ENCODE measurements around the gene ECSCR. TPM values are rescaled to one million over a fixed set of nuclear protein-coding genes. Genes with fewer than 3 reads are reported as not detected.

ECSCR gene
- polyA plus RNA-seq, 1 donor from 2014 or later = not detected

GRCh38 chr5:139406963-139407362 is 55.6 kb downstream of the ECSCR start:
- no peak overlapping the region for H3K9ac ChIP-seq (ENCODE audit: low read length)
- no peaks in the 10 kb centered on the region for H4K20me1 ChIP-seq (ENCODE audit: insufficient read depth)
- H3K9me2 ChIP-seq (ENCODE audit: insufficient read depth, low read length) = no peaks in the 10 kb centered on the region
- TF ChIP-seq TAF1 (IDR thresholded peaks at IDR 0.05; ENCODE audit: low read depth) (no peak), POLR2AphosphoS5 (IDR thresholded peaks at IDR 0.05) (no peak), CTCF (IDR thresholded peaks at IDR 0.05; ENCODE audit: poor library complexity, severe bottlenecking) (no peak)
- H3K9me3 ChIP-seq (ENCODE audit: low read length) = no peaks in the 10 kb centered on the region
- H3K79me2 ChIP-seq (replicated peaks; ENCODE audit: insufficient read depth, low read length) = no peaks in the 10 kb centered on the region
- H3K4me3 ChIP-seq (ENCODE audit: low read length) = no peak overlapping the region
- no peak overlapping the region for H3K4me2 ChIP-seq (ENCODE audit: low read length)
- no peak overlapping the region for H3K27ac ChIP-seq (ENCODE audit: low read length)
- no peak overlapping the region for H2AFZ ChIP-seq (ENCODE audit: low read depth, low read length)
- H3F3A ChIP-seq (ENCODE audit: insufficient read depth, low read length, poor library complexity, severe bottlenecking) = no peaks in the 10 kb centered on the region
- H3K27me3 ChIP-seq (ENCODE audit: insufficient read depth, low read depth, low read length) = no peaks in the 10 kb centered on the region
- H3K36me3 ChIP-seq (ENCODE audit: insufficient read depth, low read length) = no peaks in the 10 kb centered on the region

- H3K9me3 ChIP-seq (ENCODE audit: low read length) = no peaks in the 10 kb centered on the region
- TF ChIP-seq RAD21 (conservative IDR thresholded peaks at IDR 0.05) (no peak), POLR2AphosphoS5 (IDR thresholded peaks at IDR 0.05) (no peak), EZH2 (IDR thresholded peaks at IDR 0.05; ENCODE audit: borderline replicate concordance, insufficient read depth, low read length, poor library complexity, severe bottlenecking) (no peak), CTCF (IDR thresholded peaks at IDR 0.05; ENCODE audit: poor library complexity, severe bottlenecking) (no peak), EP300 (conservative IDR thresholded peaks at IDR 0.05; ENCODE audit: poor library complexity, severe bottlenecking) (no peak), TAF1 (IDR thresholded peaks at IDR 0.05; ENCODE audit: low read depth) (no peak), MXI1 (conservative IDR thresholded peaks at IDR 0.05; ENCODE audit: poor library complexity, severe bottlenecking) (no peak), REST (IDR thresholded peaks at IDR 0.05; ENCODE audit: borderline replicate concordance) (no peak), SMC3 (conservative IDR thresholded peaks at IDR 0.05; ENCODE audit: poor library complexity) (no peak)
- H3K9me2 ChIP-seq (ENCODE audit: insufficient read depth, low read length) = no peaks in the 10 kb centered on the region
- H3K27ac ChIP-seq (ENCODE audit: low read length) = peak overlapping the region; percentile 95
- no peaks in the 10 kb centered on the region for H4K20me1 ChIP-seq (ENCODE audit: insufficient read depth)
- H3K36me3 ChIP-seq (ENCODE audit: insufficient read depth, low read length) = no peaks in the 10 kb centered on the region
- H3K79me2 ChIP-seq (replicated peaks; ENCODE audit: insufficient read depth, low read length) = no peaks in the 10 kb centered on the region
- no peaks in the 10 kb centered on the region for H3F3A ChIP-seq (ENCODE audit: insufficient read depth, low read length, poor library complexity, severe bottlenecking)
- peak overlapping the region; percentile 80 for H2AFZ ChIP-seq (ENCODE audit: low read depth, low read length)
- peak overlapping the region; percentile 73 for H3K4me3 ChIP-seq (ENCODE audit: low read length)
- H3K4me2 ChIP-seq (ENCODE audit: low read length) = peak overlapping the region; percentile 96
- peak overlapping the region; percentile 80 for H3K9ac ChIP-seq (ENCODE audit: low read length)
- no peaks in the 10 kb centered on the region for H3K27me3 ChIP-seq (ENCODE audit: insufficient read depth, low read depth, low read length)
These were observed 58.1 kb downstream of the ECSCR start for GRCh38 chr5:139404484-139404840.

Measured in neural cell (in vitro differentiated cells).